Smooth muscle cell (in vitro differentiated cells): ENCODE measurements around the gene ERCC6L2. TPM values are rescaled to one million over a fixed set of nuclear protein-coding genes. Genes with fewer than 3 reads are reported as not detected.

Experiments used
- DNase-seq: peaks from one replicate; lab custom pipeline; 2025; ENCODE audit not compliant: unreplicated experiment; lab: John Stamatoyannopoulos, UW
- H2AFZ ChIP-seq: fragments of 200-600 bp; sonication (generic); 2 replicates; pipeline ENCODE4 v1.6.0; 2016; ENCODE audit warnings: antibody characterized with exemption, low read depth, mild to moderate bottlenecking
- H3F3A ChIP-seq: fragments of 200-600 bp; sonication (generic); 2 replicates; pipeline ENCODE4 v1.6.0; 2017; ENCODE audit warnings: antibody characterized with exemption, low read depth
- H3K27ac ChIP-seq: fragments of 200-600 bp; sonication (generic); 2 replicates; pipeline ENCODE4 v1.5.1; 2016; ENCODE audit warnings: low read depth, mild to moderate bottlenecking
- H3K27me3 ChIP-seq: fragments of 200-600 bp; sonication (generic); 2 replicates; pipeline ENCODE4 v1.6.1; 2016; ENCODE audit warnings: low read depth, mild to moderate bottlenecking
- H3K36me3 ChIP-seq: fragments of 200-600 bp; sonication (generic); 2 replicates; pipeline ENCODE4 v1.5.1; 2016; ENCODE audit warnings: low read depth
- H3K4me1 ChIP-seq: fragments of 200-600 bp; sonication (generic); 2 replicates; pipeline ENCODE4 v1.5.1; 2016; ENCODE audit warnings: low read depth
- H3K4me2 ChIP-seq: fragments of 200-600 bp; sonication (generic); 2 replicates; pipeline ENCODE4 v1.6.0; 2016; ENCODE audit warnings: mild to moderate bottlenecking
- H3K4me3 ChIP-seq: fragments of 200-600 bp; sonication (generic); 2 replicates; pipeline ENCODE4 v1.5.1; 2016; ENCODE audit warnings: mild to moderate bottlenecking
- H3K79me2 ChIP-seq: fragments of 200-600 bp; sonication (generic); 2 replicates; pipeline ENCODE4 v1.6.0; 2016; ENCODE audit warnings: low read depth, mild to moderate bottlenecking
- H3K9ac ChIP-seq: fragments of 200-600 bp; sonication (generic); 2 replicates; pipeline ENCODE4 v1.6.0; 2016; ENCODE audit warnings: low read depth
- H3K9me3 ChIP-seq: fragments of 200-600 bp; sonication (generic); replicated peaks from 2 replicates; pipeline ENCODE4 v1.5.1; 2016; ENCODE audit warnings: low read depth
- H4K20me1 ChIP-seq: fragments of 200-600 bp; sonication (generic); 2 replicates; pipeline ENCODE4 v1.6.0; 2016; ENCODE audit warnings: low read depth
- WGBS: methylation state at CpG from one replicate; pipeline ENCODE4 v1.1.7; 2016; ENCODE audit warnings: low lambda C conversion rate; 5-methylcytosine and 5-hydroxymethylcytosine counted together
- polyA plus RNA-seq: library from polyadenylated mRNA; unstranded; fragments of >200 nt; fragmentation: Nextera tagmentation; extraction: Ambion mirVana; gene quantifications from 2 replicates; pipeline ENCODE4 v1.2.1, GENCODE V29; 2016
- total RNA-seq: library from RNA; depleted of rRNA; stranded (reverse); fragments of >200 nt; gene quantifications from 2 replicates; pipeline ENCODE4 v1.2.3, GENCODE V29; 2014
- TF ChIP-seq, protein P1 (sequence below): fragments of 200-600 bp; sonication (generic); IDR thresholded peaks from 2 replicates; pipeline ENCODE4 v1.5.1; 2017; ENCODE audit warnings: borderline replicate concordance, mild to moderate bottlenecking, antibody characterized with exemption; ENCODE audit not compliant: insufficient read depth, poor library complexity, severe bottlenecking

The ERCC6L2 gene
- total and polyA plus RNA-seq, 2 experiments from 2014 or later = 9.6 to 39.4 TPM

DNA sequence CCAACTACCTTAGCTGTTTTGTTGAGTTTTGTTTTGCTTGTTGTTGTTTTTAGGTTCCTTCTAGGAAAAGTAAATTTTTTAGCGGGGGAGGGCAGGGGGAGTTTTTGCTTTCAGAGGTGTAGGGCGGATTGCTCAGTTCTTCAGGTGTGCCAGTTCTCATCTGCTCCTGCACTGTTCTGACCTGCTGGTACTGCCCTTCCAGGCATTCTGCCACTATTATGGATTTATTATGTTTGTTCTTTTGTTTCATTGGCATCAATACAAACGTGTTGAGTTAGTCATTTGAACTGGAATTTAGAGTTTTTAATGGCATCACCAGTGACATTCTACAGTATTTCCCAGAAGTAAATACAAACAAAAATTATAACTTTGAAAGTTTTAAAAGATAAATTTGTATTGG lies 26.0 kb downstream of the ERCC6L2 start:
- TF ChIP-seq, protein P1, sequence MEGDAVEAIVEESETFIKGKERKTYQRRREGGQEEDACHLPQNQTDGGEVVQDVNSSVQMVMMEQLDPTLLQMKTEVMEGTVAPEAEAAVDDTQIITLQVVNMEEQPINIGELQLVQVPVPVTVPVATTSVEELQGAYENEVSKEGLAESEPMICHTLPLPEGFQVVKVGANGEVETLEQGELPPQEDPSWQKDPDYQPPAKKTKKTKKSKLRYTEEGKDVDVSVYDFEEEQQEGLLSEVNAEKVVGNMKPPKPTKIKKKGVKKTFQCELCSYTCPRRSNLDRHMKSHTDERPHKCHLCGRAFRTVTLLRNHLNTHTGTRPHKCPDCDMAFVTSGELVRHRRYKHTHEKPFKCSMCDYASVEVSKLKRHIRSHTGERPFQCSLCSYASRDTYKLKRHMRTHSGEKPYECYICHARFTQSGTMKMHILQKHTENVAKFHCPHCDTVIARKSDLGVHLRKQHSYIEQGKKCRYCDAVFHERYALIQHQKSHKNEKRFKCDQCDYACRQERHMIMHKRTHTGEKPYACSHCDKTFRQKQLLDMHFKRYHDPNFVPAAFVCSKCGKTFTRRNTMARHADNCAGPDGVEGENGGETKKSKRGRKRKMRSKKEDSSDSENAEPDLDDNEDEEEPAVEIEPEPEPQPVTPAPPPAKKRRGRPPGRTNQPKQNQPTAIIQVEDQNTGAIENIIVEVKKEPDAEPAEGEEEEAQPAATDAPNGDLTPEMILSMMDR = no peak
- Histone ChIP-seq H3K4me1 (no peaks in the 10 kb centered on the region), H3K27me3 (no peaks in the 10 kb centered on the region), H3K9me3 (no peaks in the 10 kb centered on the region), H2AFZ (no peak overlapping the region), H3F3A (no peaks in the 10 kb centered on the region), H3K9ac (no peak overlapping the region), H3K27ac (no peak overlapping the region), H3K4me3 (no peak overlapping the region), H3K79me2 (peaks cover 15% of the 10 kb centered on the region), H3K4me2 (no peak overlapping the region), H3K36me3 (no peaks in the 10 kb centered on the region), H4K20me1 (peaks cover 51% of the 10 kb centered on the region)
- DNase-seq = no peak
- WGBS = 92% methylated on average over 3 of the region's 3 CpGs

DNA sequence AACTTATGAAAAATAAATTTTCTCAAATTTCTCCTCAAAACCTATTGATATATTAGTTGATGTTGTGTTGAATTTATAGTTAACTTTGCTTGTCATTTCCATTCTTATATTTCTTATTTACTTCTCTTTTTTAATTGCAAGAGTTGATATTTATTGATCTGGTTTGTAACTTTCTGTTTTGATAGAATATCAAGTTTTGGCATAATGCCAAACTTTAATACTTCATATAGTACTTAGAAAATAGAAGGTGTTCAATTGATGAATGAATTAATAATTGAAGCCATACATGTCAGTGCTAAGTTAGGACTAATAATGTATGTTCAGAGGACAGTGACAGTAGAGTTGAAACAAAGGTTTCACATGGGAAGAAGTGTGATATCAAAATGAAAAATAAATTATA lies 27.9 kb downstream of the ERCC6L2 start:
- Histone ChIP-seq H3K36me3 (no peaks in the 10 kb centered on the region), H3K4me3 (no peak overlapping the region), H3K9me3 (no peaks in the 10 kb centered on the region), H3K4me1 (no peaks in the 10 kb centered on the region), H4K20me1 (peaks cover 35% of the 10 kb centered on the region), H3K4me2 (no peak overlapping the region), H2AFZ (no peak overlapping the region), H3K27ac (no peak overlapping the region), H3K9ac (no peak overlapping the region), H3F3A (no peaks in the 10 kb centered on the region), H3K27me3 (no peaks in the 10 kb centered on the region), H3K79me2 (peaks cover 5% of the 10 kb centered on the region)
- TF ChIP-seq, protein P1 = no peak
- DNase-seq = no peak

GRCh38 chr9:95907794-95908193 lies 32.3 kb downstream of the ERCC6L2 start:
- no peak overlapping the region for H2AFZ ChIP-seq
- peaks cover 28% of the 10 kb centered on the region for H4K20me1 ChIP-seq
- TF ChIP-seq, protein P1 = peak; percentile 9
- no peaks in the 10 kb centered on the region for H3K9me3 ChIP-seq
- WGBS = 83% methylated on average over 2 of the region's 2 CpGs
- no peak overlapping the region for H3K27ac ChIP-seq
- no peaks in the 10 kb centered on the region for H3F3A ChIP-seq
- no peak overlapping the region for H3K4me2 ChIP-seq
- H3K36me3 ChIP-seq = no peaks in the 10 kb centered on the region
- H3K4me3 ChIP-seq = no peak overlapping the region
- H3K79me2 ChIP-seq = peaks cover 9% of the 10 kb centered on the region
- no peak overlapping the region for H3K9ac ChIP-seq
- H3K27me3 ChIP-seq = no peaks in the 10 kb centered on the region
- no peaks in the 10 kb centered on the region for H3K4me1 ChIP-seq
- no peak for DNase-seq

DNA sequence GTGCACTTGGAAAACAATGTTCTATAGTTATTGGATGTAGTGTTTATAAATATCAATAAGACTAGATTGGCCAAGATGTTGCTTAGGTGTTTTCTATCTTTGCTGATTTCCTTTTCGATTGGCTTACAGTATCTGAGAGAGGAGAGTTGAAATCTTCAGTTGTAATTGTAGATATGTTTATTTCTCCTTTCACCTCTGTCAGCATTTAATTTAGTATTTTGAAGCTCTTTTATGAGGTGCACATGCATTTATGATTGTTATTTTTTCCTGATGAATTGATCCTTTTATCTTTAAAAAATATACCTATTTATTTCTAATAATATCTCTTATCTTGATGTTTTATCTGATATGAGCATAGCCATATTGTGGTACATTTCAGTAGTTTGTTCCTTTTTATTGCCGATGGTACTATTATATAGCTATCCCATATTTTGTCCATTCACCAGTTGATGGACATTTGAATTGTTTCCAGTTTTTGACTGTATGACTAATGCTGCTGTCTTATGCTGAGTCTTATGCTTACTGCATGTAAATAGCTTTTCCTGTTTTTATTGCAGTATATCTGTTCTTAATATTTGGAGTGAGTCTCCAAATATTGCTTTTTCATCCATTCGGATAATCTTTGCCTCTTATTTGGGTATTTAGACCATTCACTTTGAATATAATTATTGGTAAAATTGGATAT lies 34.7 kb downstream of the ERCC6L2 start:
- peaks cover 21% of the 10 kb centered on the region for H4K20me1 ChIP-seq
- no peak overlapping the region for H3K4me3 ChIP-seq
- H3K36me3 ChIP-seq = no peaks in the 10 kb centered on the region
- no peaks in the 10 kb centered on the region for H3K9me3 ChIP-seq
- H3K27ac ChIP-seq = no peak overlapping the region
- H3F3A ChIP-seq = no peaks in the 10 kb centered on the region
- H2AFZ ChIP-seq = no peak overlapping the region
- no peaks in the 10 kb centered on the region for H3K27me3 ChIP-seq
- no peak overlapping the region for H3K9ac ChIP-seq
- no peak for DNase-seq
- no peak overlapping the region for H3K4me2 ChIP-seq
- H3K79me2 ChIP-seq = peaks cover 13% of the 10 kb centered on the region
- H3K4me1 ChIP-seq = no peaks in the 10 kb centered on the region
- TF ChIP-seq, protein P1 = no peak
- WGBS = 96% methylated on average over 3 of the region's 3 CpGs
